Measurements from ENCODE around the gene RIMBP2. TPM values are rescaled to one million over a fixed set of nuclear protein-coding genes. Genes with fewer than 3 reads are reported as not detected.

RIMBP2 gene
- total RNA-seq, 1 donor from 2014 or later: 20.5 TPM

DNA sequence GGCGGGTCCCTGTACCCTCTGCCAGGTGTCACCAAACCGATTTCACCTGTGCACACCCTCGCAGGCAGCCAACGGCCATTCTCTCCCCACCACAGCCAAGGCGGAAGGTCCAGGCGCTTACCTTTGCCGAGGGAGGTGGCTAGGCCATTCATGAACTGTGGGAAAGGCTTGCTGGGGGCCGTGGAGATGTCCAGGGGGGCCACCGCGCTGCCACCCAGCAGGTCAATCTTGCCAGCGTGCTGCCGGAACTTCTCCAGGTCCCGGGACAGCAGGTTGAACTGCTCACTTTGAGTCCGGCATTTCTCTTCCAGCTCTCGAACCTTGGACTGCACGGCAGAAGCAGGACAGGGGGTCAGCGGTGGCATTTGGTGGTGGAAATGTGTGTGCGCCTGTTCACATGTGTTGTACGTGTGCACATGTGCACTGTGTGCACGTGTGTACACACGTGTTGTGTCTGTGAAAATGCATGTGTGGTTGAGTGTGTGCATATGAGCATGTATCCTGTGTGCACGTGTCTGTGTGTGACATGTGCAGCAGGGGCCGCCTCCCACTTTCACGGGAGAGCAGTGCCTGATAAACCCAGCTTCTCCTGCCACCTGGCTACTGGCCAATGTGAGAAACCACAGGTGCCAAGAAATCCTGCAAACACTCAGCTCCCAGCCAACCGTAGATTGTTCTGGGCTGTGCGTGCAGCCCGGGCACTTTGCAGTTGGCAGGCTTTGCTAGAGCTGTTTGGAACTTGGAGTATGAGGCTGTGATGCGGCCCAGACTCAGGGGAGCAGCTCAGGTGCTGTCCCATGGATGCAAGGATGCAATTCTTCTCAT, 259.5 kb downstream of the RIMBP2 start:
- no peak for DNase-seq
- Mint-ChIP-seq H3K4me3 (ENCODE audit: unreplicated experiment) (no peak overlapping the region), H3K4me1 (ENCODE audit: low read depth, unreplicated experiment) (no peaks in the 10 kb centered on the region), H3K36me3 (ENCODE audit: unreplicated experiment) (no peaks in the 10 kb centered on the region), H3K27ac (ENCODE audit: unreplicated experiment) (no peak overlapping the region), H3K9me3 (ENCODE audit: unreplicated experiment) (peaks cover 6% of the 10 kb centered on the region), H3K27me3 (ENCODE audit: unreplicated experiment) (peaks cover 2% of the 10 kb centered on the region)
- TF ChIP-seq, protein P1, sequence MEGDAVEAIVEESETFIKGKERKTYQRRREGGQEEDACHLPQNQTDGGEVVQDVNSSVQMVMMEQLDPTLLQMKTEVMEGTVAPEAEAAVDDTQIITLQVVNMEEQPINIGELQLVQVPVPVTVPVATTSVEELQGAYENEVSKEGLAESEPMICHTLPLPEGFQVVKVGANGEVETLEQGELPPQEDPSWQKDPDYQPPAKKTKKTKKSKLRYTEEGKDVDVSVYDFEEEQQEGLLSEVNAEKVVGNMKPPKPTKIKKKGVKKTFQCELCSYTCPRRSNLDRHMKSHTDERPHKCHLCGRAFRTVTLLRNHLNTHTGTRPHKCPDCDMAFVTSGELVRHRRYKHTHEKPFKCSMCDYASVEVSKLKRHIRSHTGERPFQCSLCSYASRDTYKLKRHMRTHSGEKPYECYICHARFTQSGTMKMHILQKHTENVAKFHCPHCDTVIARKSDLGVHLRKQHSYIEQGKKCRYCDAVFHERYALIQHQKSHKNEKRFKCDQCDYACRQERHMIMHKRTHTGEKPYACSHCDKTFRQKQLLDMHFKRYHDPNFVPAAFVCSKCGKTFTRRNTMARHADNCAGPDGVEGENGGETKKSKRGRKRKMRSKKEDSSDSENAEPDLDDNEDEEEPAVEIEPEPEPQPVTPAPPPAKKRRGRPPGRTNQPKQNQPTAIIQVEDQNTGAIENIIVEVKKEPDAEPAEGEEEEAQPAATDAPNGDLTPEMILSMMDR (IDR thresholded peaks at IDR 0.05; ENCODE audit: partially characterized antibody, unreplicated experiment): no peak

DNA sequence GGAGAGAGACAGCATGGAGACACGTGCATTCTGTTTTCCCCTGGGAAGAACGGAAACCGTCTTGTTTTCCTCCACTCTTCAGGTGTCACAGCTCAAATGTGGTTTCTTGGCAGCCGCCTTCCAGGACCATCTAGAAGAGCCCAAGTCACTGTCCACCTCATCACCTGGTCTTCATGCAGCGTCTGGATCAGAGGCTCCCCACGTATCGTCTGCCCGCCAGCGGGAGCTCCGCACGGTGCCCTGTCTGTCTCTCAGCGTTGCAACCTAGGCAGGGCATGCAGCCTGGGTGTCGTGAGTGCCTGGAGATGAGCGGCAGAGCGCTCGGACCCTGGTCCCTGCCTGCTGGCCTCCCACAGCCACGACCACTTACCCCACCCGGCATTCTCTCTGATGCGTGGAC, 260.9 kb downstream of the RIMBP2 start:
- no peaks in the 10 kb centered on the region for H3K4me1 Mint-ChIP-seq (ENCODE audit: low read depth, unreplicated experiment)
- TF ChIP-seq, protein P1 (IDR thresholded peaks at IDR 0.05; ENCODE audit: partially characterized antibody, unreplicated experiment): no peak
- H3K27ac Mint-ChIP-seq (ENCODE audit: unreplicated experiment): no peak overlapping the region
- H3K4me3 Mint-ChIP-seq (ENCODE audit: unreplicated experiment): no peak overlapping the region
- no peaks in the 10 kb centered on the region for H3K36me3 Mint-ChIP-seq (ENCODE audit: unreplicated experiment)
- DNase-seq: no peak
- peaks cover 9% of the 10 kb centered on the region for H3K9me3 Mint-ChIP-seq (ENCODE audit: unreplicated experiment)
- H3K27me3 Mint-ChIP-seq (ENCODE audit: unreplicated experiment): peaks cover 2% of the 10 kb centered on the region

DNA sequence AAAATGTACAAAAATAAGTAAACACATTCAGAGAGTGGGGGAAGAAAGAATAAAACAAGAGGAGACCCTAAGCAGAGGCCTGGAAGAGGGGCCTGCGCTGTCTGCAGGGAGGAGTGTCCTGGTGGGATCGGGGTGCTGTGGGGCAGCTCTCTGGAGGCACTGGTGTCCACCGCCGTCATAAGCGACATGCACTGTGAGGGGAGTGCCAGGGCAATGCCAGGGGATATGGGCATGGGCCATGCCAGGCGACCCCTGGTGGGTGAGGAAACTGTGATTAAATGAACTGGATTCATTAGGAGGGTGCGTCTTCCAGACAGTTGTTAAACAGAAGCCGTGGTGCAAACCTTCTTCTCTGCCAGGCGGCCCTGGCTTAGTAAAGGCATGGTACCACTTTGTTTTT, 261.8 kb downstream of the RIMBP2 start:
- Mint-ChIP-seq H3K36me3 (ENCODE audit: unreplicated experiment) (no peaks in the 10 kb centered on the region), H3K4me3 (ENCODE audit: unreplicated experiment) (no peak overlapping the region), H3K27ac (ENCODE audit: unreplicated experiment) (no peak overlapping the region), H3K4me1 (ENCODE audit: low read depth, unreplicated experiment) (no peaks in the 10 kb centered on the region), H3K27me3 (ENCODE audit: unreplicated experiment) (peaks cover 4% of the 10 kb centered on the region), H3K9me3 (ENCODE audit: unreplicated experiment) (peaks cover 6% of the 10 kb centered on the region)
- no peak for DNase-seq
- TF ChIP-seq, protein P1 (IDR thresholded peaks at IDR 0.05; ENCODE audit: partially characterized antibody, unreplicated experiment): no peak

DNA sequence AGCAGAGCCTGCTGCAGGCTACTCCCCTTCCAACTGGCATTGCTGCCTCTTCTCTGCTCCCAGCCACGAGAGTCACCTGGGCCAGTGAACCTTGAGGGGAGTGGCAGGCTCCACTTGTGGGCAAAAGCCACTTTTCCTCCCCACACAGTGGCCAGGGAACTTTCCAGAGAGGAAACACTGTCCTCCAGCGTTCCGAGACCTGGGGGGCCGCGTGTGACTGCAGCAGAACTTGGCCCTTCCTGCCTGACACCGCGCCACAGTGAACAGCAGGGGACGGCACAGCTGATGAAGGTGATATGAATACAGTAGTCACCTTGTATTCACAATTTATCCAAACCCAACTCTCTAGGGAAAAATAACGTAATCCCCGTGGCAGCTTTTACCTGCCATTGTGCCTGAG, 263.6 kb downstream of the RIMBP2 start:
- H3K27ac Mint-ChIP-seq (ENCODE audit: unreplicated experiment): no peak overlapping the region
- peaks cover 6% of the 10 kb centered on the region for H3K9me3 Mint-ChIP-seq (ENCODE audit: unreplicated experiment)
- DNase-seq: no peak

More for the DNA sequence above, 263.6 kb downstream of the RIMBP2 start:
- Mint-ChIP-seq H3K4me3 (ENCODE audit: unreplicated experiment) (no peak overlapping the region), H3K36me3 (ENCODE audit: unreplicated experiment) (no peaks in the 10 kb centered on the region), H3K27me3 (ENCODE audit: unreplicated experiment) (peaks cover 5% of the 10 kb centered on the region), H3K4me1 (ENCODE audit: low read depth, unreplicated experiment) (no peaks in the 10 kb centered on the region)
- TF ChIP-seq, protein P1 (IDR thresholded peaks at IDR 0.05; ENCODE audit: partially characterized antibody, unreplicated experiment): no peak

Measured in glutamatergic neuron (in vitro differentiated cells).